SK-N-MC (cell line): ENCODE data around the gene HOXD9.

Experiments
- EZH2 ChIP-seq: fragments of 200-600 bp; sonication (generic); IDR thresholded peaks from one replicate; pipeline ENCODE4 v1.6.1; 2017; ENCODE audit warnings: antibody characterized with exemption
- POLR2AphosphoS5 ChIP-seq: IDR thresholded peaks from 2 replicates; pipeline ENCODE4 v1.6.1; 2012; ENCODE audit warnings: mild to moderate bottlenecking, low read depth, low read length, borderline replicate concordance

- TF ChIP-seq EZH2, result no peak
- no peak; the same call in 1 of the 2 replicates for TF ChIP-seq POLR2AphosphoS5
These were observed 7.8 kb downstream of the HOXD9 start for GRCh38 chr2:176130147-176130956.
